NB4 (cell line): ENCODE results near the gene ADAM29.

ENCODE experiments used
- MAX ChIP-seq: IDR thresholded peaks from 2 replicates; pipeline ENCODE4 v1.6.1; 2011; ENCODE audit warnings: low read depth, low read length
- MYC ChIP-seq: IDR thresholded peaks from 2 replicates; pipeline ENCODE4 v1.6.1; 2011; ENCODE audit warnings: low read depth, low read length
- POLR2A ChIP-seq: IDR thresholded peaks from 2 replicates; pipeline ENCODE4 v1.6.1; 2011; ENCODE audit warnings: mild to moderate bottlenecking; ENCODE audit not compliant: insufficient read length; ENCODE audit errors: extremely low read depth
- TF ChIP-seq, protein P1 (sequence below): IDR thresholded peaks from one replicate; pipeline ENCODE4 v1.5.1; 2012; ENCODE audit warnings: low read depth, low read length

DNA sequence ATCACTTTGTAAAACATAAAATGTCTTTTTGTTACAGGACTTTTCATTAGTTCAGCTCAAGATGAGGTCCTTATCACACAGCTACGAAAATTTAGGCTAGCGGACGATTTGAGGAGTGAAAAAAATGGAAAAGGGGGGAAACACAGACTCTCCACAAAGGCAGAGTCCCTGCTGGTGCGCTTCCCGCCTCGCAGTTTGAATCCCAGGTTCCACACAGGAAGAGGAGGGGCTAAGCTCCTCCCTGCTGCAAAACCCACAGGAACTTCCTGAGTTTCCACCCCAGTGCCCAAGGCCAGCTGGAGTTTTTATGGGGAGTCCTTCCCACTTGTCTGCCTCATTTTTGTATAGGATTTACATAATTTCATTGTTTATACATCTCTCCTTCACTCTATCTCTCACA, 11.2 kb downstream of the ADAM29 start:
- TF ChIP-seq, protein P1, sequence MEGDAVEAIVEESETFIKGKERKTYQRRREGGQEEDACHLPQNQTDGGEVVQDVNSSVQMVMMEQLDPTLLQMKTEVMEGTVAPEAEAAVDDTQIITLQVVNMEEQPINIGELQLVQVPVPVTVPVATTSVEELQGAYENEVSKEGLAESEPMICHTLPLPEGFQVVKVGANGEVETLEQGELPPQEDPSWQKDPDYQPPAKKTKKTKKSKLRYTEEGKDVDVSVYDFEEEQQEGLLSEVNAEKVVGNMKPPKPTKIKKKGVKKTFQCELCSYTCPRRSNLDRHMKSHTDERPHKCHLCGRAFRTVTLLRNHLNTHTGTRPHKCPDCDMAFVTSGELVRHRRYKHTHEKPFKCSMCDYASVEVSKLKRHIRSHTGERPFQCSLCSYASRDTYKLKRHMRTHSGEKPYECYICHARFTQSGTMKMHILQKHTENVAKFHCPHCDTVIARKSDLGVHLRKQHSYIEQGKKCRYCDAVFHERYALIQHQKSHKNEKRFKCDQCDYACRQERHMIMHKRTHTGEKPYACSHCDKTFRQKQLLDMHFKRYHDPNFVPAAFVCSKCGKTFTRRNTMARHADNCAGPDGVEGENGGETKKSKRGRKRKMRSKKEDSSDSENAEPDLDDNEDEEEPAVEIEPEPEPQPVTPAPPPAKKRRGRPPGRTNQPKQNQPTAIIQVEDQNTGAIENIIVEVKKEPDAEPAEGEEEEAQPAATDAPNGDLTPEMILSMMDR, result no peak
- TF ChIP-seq POLR2A (no peak), MYC (no peak), MAX (no peak)
